HFF-Myc (cell line): ENCODE measurements around the gene GPR39.
A peak's percentile ranks its signal among the peaks of the same experiment; 100 is the strongest.

Experiments used
- DNase-seq: peaks from one replicate; pipeline ENCODE4 v3.0.0-alpha.2; 2011; ENCODE audit warnings: low read depth; ENCODE audit errors: extremely low read depth
- H3K4me3 ChIP-seq: replicated peaks from 2 replicates; pipeline ENCODE4 v1.5.1; 2011; ENCODE audit warnings: low read depth, mild to moderate bottlenecking, control low read depth, low read length
- TF ChIP-seq, protein P1 (sequence below): IDR thresholded peaks from 2 replicates; pipeline ENCODE4 v1.5.1; 2012; ENCODE audit warnings: mild to moderate bottlenecking, low read depth, low read length, control low read depth; ENCODE audit errors: missing control alignments

The GPR39 gene

DNA sequence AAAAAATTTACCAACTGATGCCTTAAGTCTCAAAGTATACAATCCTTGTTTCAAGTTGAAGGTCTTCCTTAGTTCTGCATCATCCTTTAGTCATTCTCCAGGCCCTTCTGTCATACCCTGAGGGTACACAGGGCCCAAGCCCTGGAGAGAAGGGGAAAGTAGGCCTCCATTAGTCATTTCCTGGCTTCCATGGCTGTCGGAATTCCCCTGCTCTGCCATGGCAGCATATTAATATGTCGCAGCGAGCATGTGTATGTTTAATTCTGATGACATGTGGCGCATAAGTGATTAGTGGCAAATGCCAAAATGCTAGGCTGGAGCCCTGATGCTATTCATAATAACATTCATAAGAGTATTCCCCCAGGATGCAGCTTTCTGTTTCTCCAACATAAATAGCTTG is 22.1 kb downstream of the GPR39 start:
- DNase-seq: peak; percentile 87
- H3K4me3 ChIP-seq: no peak overlapping the region
- TF ChIP-seq, protein P1, sequence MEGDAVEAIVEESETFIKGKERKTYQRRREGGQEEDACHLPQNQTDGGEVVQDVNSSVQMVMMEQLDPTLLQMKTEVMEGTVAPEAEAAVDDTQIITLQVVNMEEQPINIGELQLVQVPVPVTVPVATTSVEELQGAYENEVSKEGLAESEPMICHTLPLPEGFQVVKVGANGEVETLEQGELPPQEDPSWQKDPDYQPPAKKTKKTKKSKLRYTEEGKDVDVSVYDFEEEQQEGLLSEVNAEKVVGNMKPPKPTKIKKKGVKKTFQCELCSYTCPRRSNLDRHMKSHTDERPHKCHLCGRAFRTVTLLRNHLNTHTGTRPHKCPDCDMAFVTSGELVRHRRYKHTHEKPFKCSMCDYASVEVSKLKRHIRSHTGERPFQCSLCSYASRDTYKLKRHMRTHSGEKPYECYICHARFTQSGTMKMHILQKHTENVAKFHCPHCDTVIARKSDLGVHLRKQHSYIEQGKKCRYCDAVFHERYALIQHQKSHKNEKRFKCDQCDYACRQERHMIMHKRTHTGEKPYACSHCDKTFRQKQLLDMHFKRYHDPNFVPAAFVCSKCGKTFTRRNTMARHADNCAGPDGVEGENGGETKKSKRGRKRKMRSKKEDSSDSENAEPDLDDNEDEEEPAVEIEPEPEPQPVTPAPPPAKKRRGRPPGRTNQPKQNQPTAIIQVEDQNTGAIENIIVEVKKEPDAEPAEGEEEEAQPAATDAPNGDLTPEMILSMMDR: no peak

DNA sequence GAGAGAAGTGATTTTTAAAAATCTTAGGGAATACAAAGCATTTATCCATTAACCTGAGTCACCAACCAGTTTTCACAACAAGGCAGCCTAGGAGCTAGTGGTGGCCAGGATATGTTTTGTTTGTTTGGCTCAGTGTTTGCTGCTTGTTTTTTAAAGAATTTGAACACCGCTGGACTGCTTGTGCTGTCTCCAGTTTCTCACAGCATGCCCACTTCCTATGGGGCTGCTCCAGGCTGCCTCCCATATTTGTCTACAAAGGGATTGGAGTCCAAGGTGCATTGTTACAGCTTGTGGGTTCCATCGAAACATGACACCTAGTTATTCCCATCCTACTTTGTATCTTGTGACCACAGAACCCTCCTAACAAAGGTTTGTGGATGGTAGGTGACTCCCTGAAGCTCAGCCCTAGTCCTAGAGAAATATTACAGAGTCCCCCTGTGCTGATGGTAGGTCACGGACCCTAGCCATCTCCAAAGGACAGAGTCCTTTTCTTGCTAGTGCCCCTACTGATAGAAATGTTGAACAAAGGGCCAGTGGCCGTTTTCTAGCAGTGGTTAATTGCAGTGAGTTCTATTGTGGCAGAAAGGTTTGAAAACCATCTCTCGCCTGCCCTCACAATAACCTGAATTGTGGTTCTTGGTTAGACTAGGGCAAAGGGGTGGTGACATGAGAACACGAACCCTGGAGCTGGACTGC is 23.2 kb downstream of the GPR39 start:
- no peak for DNase-seq
- no peak overlapping the region for H3K4me3 ChIP-seq
- TF ChIP-seq, protein P1: no peak

DNA sequence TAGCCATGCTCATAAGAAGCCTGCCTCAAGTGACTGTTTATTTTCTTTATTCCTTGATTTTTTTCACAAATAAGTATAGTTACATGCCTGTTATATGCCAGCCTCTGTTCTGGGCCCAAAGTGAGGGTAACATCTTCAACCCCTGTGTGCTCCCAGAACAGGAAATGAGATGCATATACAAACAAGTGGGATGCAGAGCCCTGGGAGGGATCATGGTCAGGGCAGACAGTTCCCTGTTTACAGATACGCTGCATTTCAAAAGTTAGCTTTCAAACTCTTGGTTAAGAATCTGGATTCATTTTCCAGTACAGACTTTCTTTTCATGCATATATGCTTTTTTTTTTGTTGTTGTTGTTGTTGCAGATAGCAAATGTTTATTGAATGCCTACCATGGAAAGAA is 24.4 kb downstream of the GPR39 start:
- no peak for DNase-seq
- TF ChIP-seq, protein P1: no peak
- no peak overlapping the region for H3K4me3 ChIP-seq

DNA sequence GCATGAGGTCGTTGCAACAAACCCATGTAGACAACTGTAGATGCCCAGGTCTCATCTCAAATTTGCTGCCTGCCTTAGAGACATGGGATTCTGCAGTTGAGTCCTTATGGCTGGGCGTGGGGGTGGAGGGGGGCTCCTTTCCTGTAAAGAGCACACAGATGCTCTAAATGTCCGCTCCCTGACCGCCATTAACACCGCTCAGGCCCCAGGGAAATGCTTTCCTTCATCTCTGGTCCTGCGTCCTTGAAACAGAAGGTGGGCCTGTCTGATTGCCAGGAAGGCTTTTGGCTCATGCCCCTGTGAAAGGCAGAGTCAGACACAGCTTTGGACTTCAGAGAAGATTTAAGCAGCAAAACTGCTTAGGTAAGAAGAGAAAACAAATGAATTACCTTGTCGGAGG is 25.7 kb downstream of the GPR39 start:
- no peak for DNase-seq
- TF ChIP-seq, protein P1: no peak
- H3K4me3 ChIP-seq: no peak overlapping the region

DNA sequence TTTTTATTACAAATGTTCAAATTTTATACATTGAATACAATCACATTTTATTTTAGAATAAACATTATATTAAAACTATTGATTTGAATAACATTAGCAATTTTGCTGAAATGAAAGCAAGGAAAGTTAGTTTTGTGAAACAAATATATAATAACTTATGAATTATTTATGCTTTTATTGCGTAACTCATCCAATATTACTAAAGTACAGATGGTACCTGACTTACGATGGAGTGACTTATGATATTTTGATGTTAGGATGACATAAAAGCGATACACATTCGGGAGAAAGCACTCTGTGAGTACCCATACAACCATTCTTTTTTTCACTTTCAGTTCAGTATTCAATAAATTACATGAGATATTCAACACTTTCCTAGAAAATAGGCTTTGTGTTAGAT is 26.5 kb downstream of the GPR39 start:
- no peak for DNase-seq
- H3K4me3 ChIP-seq: no peak overlapping the region
- TF ChIP-seq, protein P1: no peak

DNA sequence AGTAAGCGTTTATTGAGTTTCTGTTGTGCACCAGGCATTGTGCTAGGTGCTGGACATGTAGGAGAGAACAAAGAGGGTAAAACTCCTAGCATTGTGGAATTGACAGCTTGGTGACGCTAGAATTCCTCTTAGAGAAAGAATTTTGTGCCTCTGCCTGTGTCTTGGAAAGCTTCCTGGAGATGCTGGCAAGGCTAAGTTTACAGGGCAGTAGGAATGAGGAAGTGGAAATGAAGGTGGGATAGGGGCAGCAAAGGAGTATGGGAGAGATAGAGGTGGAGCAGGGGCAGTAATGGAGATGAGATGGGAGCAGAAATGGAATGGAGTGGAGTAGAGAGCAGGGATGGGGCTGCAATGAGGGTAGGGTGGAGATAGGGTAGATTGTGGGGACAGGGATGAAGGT is 29.8 kb downstream of the GPR39 start:
- TF ChIP-seq, protein P1: no peak
- no peak for DNase-seq
- no peak overlapping the region for H3K4me3 ChIP-seq

DNA sequence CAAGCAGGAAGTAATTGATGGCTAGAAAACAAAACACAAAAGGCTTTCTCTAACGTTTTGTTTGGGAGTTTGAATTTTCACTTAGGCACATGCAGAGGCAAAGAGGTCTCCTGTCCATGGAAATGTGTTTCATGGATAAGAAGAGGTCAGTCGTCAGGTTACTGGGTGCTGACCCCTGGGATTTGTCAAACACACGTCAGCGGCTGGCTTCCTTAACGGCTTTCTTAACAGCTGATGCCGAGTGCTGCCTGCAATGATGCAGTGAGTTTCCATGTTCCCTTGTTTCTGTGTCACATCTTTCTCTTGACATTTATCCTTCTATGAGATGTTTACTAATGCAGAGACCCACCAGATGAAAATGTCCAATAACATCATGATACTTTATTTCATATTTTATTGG is 31.7 kb downstream of the GPR39 start:
- H3K4me3 ChIP-seq: no peak overlapping the region
- TF ChIP-seq, protein P1: no peak
- DNase-seq: no peak
